ENCODE results near the gene PERCC1. TPM values are rescaled to one million over a fixed set of nuclear protein-coding genes. Genes with fewer than 3 reads are reported as not detected.

PERCC1 gene
- 0.35 TPM for total RNA-seq
- long read RNA-seq, result 0 reads

GRCh38 chr16:1430759-1431496 lies at the start of gene PERCC1:
PERCC1 (plus strand) TSS chr16:1431078; CDS start chr16:1432594, 1,516 bp downstream.
- intact Hi-C loops (cut with DNase I), result no loop called here
- no peak for DNase-seq (ENCODE audit: missing footprints)
- ATAC-seq, result no peak

GRCh38 chr16:1381612-1382406 lies 49.1 kb upstream of the PERCC1 start:
- ATAC-seq, result no peak

GRCh38 chr16:1383556-1383955 lies 47.3 kb upstream of the PERCC1 start:
- intact Hi-C loops (cut with DNase I), result no loop called here
- no peak for DNase-seq (ENCODE audit: missing footprints)
- ATAC-seq, result no peak

More at GRCh38 chr16:1381612-1382406, 49.1 kb upstream of the PERCC1 start:
- DNase-seq (ENCODE audit: missing footprints), result no peak
- intact Hi-C loops (cut with DNase I), result no loop called here

- intact Hi-C loops (cut with DNase I), result no loop called here
- ATAC-seq, result no peak
- DNase-seq (ENCODE audit: missing footprints), result no peak
Observed at GRCh38 chr16:1385232-1385631, 45.6 kb upstream of the PERCC1 start.

GRCh38 chr16:1387331-1387730 lies 43.5 kb upstream of the PERCC1 start:
- intact Hi-C loops (cut with DNase I), result no loop called here
- DNase-seq (ENCODE audit: missing footprints), result no peak
- ATAC-seq, result no peak

GRCh38 chr16:1389762-1390161 lies 41.1 kb upstream of the PERCC1 start:
- DNase-seq (ENCODE audit: missing footprints), result no peak
- ATAC-seq, result no peak
- intact Hi-C loops (cut with DNase I), result no loop called here

GRCh38 chr16:1390239-1390779 lies 40.6 kb upstream of the PERCC1 start:
- intact Hi-C loops (cut with DNase I), result no loop called here
- ATAC-seq, result no peak
- DNase-seq (ENCODE audit: missing footprints), result peak; percentile 50

- peak; percentile 48 for DNase-seq (ENCODE audit: missing footprints)
- intact Hi-C loops (cut with DNase I), result no loop called here
- no peak for ATAC-seq
Observed at GRCh38 chr16:1392826-1393225, 38.1 kb upstream of the PERCC1 start.

- intact Hi-C loops (cut with DNase I), result no loop called here
- ATAC-seq (no peak), DNase-seq (ENCODE audit: missing footprints) (peak; percentile 39)
Observed at GRCh38 chr16:1393613-1394176, 37.2 kb upstream of the PERCC1 start.

- DNase-seq (ENCODE audit: missing footprints) (peak; percentile 45), ATAC-seq (no peak)
- intact Hi-C loops (cut with DNase I), result no loop called here
Observed at GRCh38 chr16:1394367-1394951, 36.4 kb upstream of the PERCC1 start.

- ATAC-seq (no peak), DNase-seq (ENCODE audit: missing footprints) (peak; percentile 40)
- intact Hi-C loops (cut with DNase I), result no loop called here
Observed at GRCh38 chr16:1395444-1396031, 35.3 kb upstream of the PERCC1 start.

GRCh38 chr16:1397779-1398178 lies 33.1 kb upstream of the PERCC1 start:
- peak; percentile 65 for DNase-seq (ENCODE audit: missing footprints)
- intact Hi-C loops (cut with DNase I), result no loop called here
- ATAC-seq, result no peak

GRCh38 chr16:1398351-1398750 lies 32.5 kb upstream of the PERCC1 start:
- ATAC-seq (no peak), DNase-seq (ENCODE audit: missing footprints) (peak; percentile 4)
- intact Hi-C loops (cut with DNase I), result no loop called here

GRCh38 chr16:1398826-1399581 lies 31.9 kb upstream of the PERCC1 start:
- ATAC-seq, result peak; percentile 7

GRCh38 chr16:1401061-1401757 lies 29.7 kb upstream of the PERCC1 start:
- ATAC-seq, result no peak
- intact Hi-C loops (cut with DNase I), result no loop called here
- peak; percentile 37 for DNase-seq (ENCODE audit: missing footprints)

More at GRCh38 chr16:1398826-1399581, 31.9 kb upstream of the PERCC1 start:
- peak; percentile 40 for DNase-seq (ENCODE audit: missing footprints)
- intact Hi-C loops (cut with DNase I), result no loop called here

- DNase-seq (ENCODE audit: missing footprints) (peak; percentile 17), ATAC-seq (no peak)
- intact Hi-C loops (cut with DNase I), result no loop called here
Observed at GRCh38 chr16:1401758-1402154, 29.1 kb upstream of the PERCC1 start.

GRCh38 chr16:1403036-1403435 lies 27.8 kb upstream of the PERCC1 start:
- intact Hi-C loops (cut with DNase I), result no loop called here
- ATAC-seq, result no peak
- peak; percentile 50 for DNase-seq (ENCODE audit: missing footprints)

Data from Right ventricle myocardium inferior (tissue), 1 donor.